NCI-H1930 (cell line): ENCODE data around the gene JOSD1.

Experiments used
- DNase-seq, 2 experiments: peaks; one replicate each; lab custom pipeline; 2025; lab: John Stamatoyannopoulos, UW

Gene JOSD1

GRCh38 chr22:38700789-38701628 is at the start of gene JOSD1:
Gene JOSD1 (minus strand): TSS chr22:38700943. CDS start chr22:38699987, 956 bp downstream.
- DNase-seq: peak; percentile 92 to 97

GRCh38 chr22:38750104-38750503 is 49.4 kb upstream of the JOSD1 start:
- no peak for DNase-seq

- no peak for DNase-seq
These were observed 47.9 kb upstream of the JOSD1 start for GRCh38 chr22:38748487-38749136.

- no peak for DNase-seq
These were observed 45.1 kb upstream of the JOSD1 start for GRCh38 chr22:38745676-38746460.

GRCh38 chr22:38744981-38745380 is 44.2 kb upstream of the JOSD1 start:
- DNase-seq: no peak

GRCh38 chr22:38742176-38742942 is 41.6 kb upstream of the JOSD1 start:
- no peak for DNase-seq

- DNase-seq: no peak
These were observed 40.8 kb upstream of the JOSD1 start for GRCh38 chr22:38741576-38741975.

- DNase-seq: no peak
These were observed 40.4 kb upstream of the JOSD1 start for GRCh38 chr22:38741166-38741565.

- no peak for DNase-seq
These were observed 40.0 kb upstream of the JOSD1 start for GRCh38 chr22:38740754-38741153.

GRCh38 chr22:38740116-38740723 is 39.5 kb upstream of the JOSD1 start:
- DNase-seq: no peak

GRCh38 chr22:38739300-38740055 is 38.7 kb upstream of the JOSD1 start:
- no peak for DNase-seq

GRCh38 chr22:38738475-38739070 is 37.8 kb upstream of the JOSD1 start:
- DNase-seq: no peak

- no peak for DNase-seq
These were observed 36.7 kb upstream of the JOSD1 start for GRCh38 chr22:38737302-38738060.

GRCh38 chr22:38736257-38736570 is 35.5 kb upstream of the JOSD1 start:
- DNase-seq: no peak

- DNase-seq: no peak
These were observed 34.9 kb upstream of the JOSD1 start for GRCh38 chr22:38735465-38736256.

- DNase-seq: no peak
These were observed 34.4 kb upstream of the JOSD1 start for GRCh38 chr22:38735126-38735464.

- DNase-seq: no peak
These were observed 33.8 kb upstream of the JOSD1 start for GRCh38 chr22:38734421-38735100.

- DNase-seq: no peak
These were observed 33.1 kb upstream of the JOSD1 start for GRCh38 chr22:38733724-38734381.
